Neutrophil (primary cell): ENCODE measurements around the gene PACS2.

Source experiments
- H3K27ac ChIP-seq: fragments of 200-600 bp; sonication (generic); 2 replicates; pipeline ENCODE4 v1.5.1; 2016; ENCODE audit warnings: mild to moderate bottlenecking, moderate library complexity
- H3K27me3 ChIP-seq: fragments of 200-600 bp; sonication (generic); 2 replicates; pipeline ENCODE4 v1.6.0; 2016; ENCODE audit warnings: mild to moderate bottlenecking
- H3K36me3 ChIP-seq: fragments of 200-600 bp; sonication (generic); 2 replicates; pipeline ENCODE4 v1.5.1; 2017
- H3K4me1 ChIP-seq, 2 experiments: fragments of 200-600 bp in 1 of 2; sonication (generic) in 1 of 2; 1 replicate in 1 of 2; 2 replicates in 1 of 2; pipeline versions ENCODE4 v1.5.1 to v1.6.1; 2013 to 2016; ENCODE audit warnings: low read depth in 1 of 2, low read length in 1 of 2, mild to moderate bottlenecking in 1 of 2, moderate library complexity in 1 of 2; ENCODE audit not compliant: control insufficient read depth in 1 of 2, insufficient read depth in 1 of 2
- H3K4me3 ChIP-seq, 2 experiments: fragments of 200-600 bp in 1 of 2; sonication (generic) in 1 of 2; 1 replicate in 1 of 2; 2 replicates in 1 of 2; pipeline ENCODE4 v1.5.1; 2013 to 2016; ENCODE audit warnings: low read depth in 1 of 2, low read length in 1 of 2, mild to moderate bottlenecking in 1 of 2, moderate library complexity in 1 of 2
- H3K9me3 ChIP-seq: fragments of 200-600 bp; sonication (generic); 2 replicates; pipeline ENCODE4 v1.5.1; 2016
- TF ChIP-seq, protein P1 (sequence below): fragments of 200-600 bp; sonication (generic); IDR thresholded peaks from 2 replicates; pipeline ENCODE4 v1.5.1; 2016; ENCODE audit warnings: antibody characterized with exemption

Gene PACS2

DNA sequence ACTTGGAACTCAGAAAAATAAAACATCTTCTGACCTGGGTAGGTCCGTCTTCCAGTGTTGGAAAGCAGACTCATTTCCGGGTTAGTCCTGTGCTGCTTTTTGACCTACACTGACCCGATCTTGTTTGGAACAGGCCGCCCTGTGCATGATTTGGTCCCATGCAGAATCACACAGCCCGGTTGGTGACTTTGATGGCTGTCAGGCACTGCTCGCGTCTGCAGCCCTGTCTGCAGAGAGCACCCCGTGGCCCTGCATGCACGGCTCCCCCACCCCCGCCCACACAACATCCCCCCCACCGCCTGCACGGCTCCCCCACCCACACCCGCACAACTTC is 31.6 kb downstream of the PACS2 start:
- no peaks in the 10 kb centered on the region for H3K36me3 ChIP-seq
- H3K9me3 ChIP-seq, result no peaks in the 10 kb centered on the region
- H3K4me1 ChIP-seq, result no peaks in the 10 kb centered on the region
- no peak overlapping the region for H3K27ac ChIP-seq
- TF ChIP-seq, protein P1, sequence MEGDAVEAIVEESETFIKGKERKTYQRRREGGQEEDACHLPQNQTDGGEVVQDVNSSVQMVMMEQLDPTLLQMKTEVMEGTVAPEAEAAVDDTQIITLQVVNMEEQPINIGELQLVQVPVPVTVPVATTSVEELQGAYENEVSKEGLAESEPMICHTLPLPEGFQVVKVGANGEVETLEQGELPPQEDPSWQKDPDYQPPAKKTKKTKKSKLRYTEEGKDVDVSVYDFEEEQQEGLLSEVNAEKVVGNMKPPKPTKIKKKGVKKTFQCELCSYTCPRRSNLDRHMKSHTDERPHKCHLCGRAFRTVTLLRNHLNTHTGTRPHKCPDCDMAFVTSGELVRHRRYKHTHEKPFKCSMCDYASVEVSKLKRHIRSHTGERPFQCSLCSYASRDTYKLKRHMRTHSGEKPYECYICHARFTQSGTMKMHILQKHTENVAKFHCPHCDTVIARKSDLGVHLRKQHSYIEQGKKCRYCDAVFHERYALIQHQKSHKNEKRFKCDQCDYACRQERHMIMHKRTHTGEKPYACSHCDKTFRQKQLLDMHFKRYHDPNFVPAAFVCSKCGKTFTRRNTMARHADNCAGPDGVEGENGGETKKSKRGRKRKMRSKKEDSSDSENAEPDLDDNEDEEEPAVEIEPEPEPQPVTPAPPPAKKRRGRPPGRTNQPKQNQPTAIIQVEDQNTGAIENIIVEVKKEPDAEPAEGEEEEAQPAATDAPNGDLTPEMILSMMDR, result no peak
- peaks cover 2% of the 10 kb centered on the region for H3K27me3 ChIP-seq
- H3K4me3 ChIP-seq, result no peak overlapping the region

DNA sequence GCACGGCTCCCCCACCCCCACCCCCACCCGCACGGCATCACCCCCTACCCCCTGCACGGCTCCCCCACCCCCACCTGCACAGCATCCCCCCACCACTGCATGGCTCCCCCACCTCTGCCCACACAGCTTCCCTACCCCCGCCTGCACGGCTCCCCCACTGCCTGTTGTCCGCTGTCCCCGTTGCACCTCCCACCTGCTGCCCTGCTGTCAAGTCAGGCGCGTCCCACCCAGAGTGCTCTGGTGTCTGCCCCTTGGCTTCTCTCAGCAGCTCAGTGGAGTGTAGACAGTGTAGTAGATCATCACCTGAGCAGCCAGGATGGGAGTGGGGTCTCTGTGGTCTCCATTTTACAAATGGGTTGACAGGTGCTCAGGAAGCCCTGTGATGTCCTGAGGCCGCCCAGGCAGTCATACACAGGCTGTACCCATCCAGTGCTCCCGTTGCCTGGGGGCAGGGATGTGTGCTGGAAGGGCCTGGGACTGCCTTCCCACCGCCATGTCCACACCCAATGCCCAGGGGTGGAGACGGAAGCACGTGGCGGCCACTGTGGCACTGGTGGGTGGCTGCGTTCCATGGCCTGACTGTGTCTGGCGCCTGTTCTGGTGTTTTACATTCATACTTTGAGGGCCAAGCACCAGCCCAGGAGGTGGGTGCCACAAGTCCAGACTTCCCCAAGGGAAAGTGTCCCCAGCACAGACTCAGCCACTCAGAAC is 32.5 kb downstream of the PACS2 start:
- TF ChIP-seq, protein P1, result no peak
- no peaks in the 10 kb centered on the region for H3K9me3 ChIP-seq
- H3K36me3 ChIP-seq, result no peaks in the 10 kb centered on the region
- no peak overlapping the region for H3K4me3 ChIP-seq
- no peaks in the 10 kb centered on the region for H3K27me3 ChIP-seq
- H3K27ac ChIP-seq, result no peak overlapping the region
- no peaks in the 10 kb centered on the region for H3K4me1 ChIP-seq

- Histone ChIP-seq H3K9me3 (no peaks in the 10 kb centered on the region), H3K4me3 (no peak overlapping the region), H3K27ac (no peak overlapping the region), H3K27me3 (no peaks in the 10 kb centered on the region), H3K36me3 (no peaks in the 10 kb centered on the region), H3K4me1 (no peaks in the 10 kb centered on the region)
- TF ChIP-seq, protein P1, result no peak
Observed at GRCh38 chr14:105347587-105347968, 33.0 kb downstream of the PACS2 start.

DNA sequence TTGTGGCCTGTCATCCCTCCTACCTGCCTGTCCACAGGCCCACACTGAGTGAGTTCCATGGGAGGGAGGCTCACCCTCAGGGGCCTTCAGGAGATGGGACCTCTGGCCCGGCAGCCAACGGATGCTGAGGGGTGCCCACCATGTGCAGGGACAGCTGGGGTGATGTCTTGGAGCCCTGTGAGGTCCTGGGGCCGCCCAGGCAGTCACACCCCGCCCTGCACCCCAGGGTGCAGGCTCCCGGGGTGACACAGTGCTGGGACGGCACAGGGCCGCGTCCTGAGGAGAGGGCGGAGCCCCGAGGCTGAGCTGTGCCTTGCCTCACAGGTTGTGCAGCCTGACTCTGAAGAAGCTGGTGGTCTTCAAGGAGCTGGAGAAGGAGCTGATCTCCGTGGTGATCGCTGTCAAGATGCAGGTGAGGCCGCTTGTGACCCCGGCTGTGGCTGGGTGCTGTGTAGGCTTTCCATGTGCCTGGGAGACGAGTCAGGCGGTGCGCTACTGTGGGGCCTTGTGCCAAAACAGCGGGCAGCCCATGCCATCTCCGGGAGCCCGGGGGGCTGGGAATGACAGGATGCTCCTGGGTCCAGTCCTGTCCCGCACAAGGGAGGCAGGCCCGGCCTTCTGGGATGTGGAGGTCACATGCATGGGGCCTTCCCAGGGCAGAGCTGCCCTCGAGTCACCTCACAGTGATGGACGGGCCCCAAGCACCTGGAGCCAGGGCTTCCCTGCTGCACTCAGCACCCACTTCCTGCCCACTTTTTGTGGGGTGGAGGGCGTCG is 33.8 kb downstream of the PACS2 start:
- Histone ChIP-seq H3K4me1 (no peaks in the 10 kb centered on the region), H3K27ac (no peak overlapping the region), H3K4me3 (no peak overlapping the region), H3K27me3 (no peaks in the 10 kb centered on the region), H3K9me3 (no peaks in the 10 kb centered on the region), H3K36me3 (no peaks in the 10 kb centered on the region)
- TF ChIP-seq, protein P1, result no peak

- Histone ChIP-seq H3K9me3 (no peaks in the 10 kb centered on the region), H3K4me3 (no peak overlapping the region), H3K27me3 (no peaks in the 10 kb centered on the region), H3K36me3 (no peaks in the 10 kb centered on the region), H3K4me1 (no peaks in the 10 kb centered on the region), H3K27ac (no peak overlapping the region)
- TF ChIP-seq, protein P1, result no peak
Observed at GRCh38 chr14:105348945-105349699, 34.6 kb downstream of the PACS2 start.
